Erythroblast (primary cell): ENCODE results near the gene PCA3.

Experiments used
- DNase-seq, 2 experiments: peaks; one replicate each; lab custom pipeline; 2025; lab: John Stamatoyannopoulos, UW
- GATA1 ChIP-seq: IDR thresholded peaks from 2 replicates; pipeline ENCODE4 v1.6.1; 2011; ENCODE audit warnings: low read depth, mild to moderate bottlenecking, control low read depth, low read length, moderate library complexity
- POLR2A ChIP-seq: IDR thresholded peaks from 2 replicates; pipeline ENCODE4 v1.6.1; 2011; ENCODE audit warnings: mild to moderate bottlenecking, low read length

The PCA3 gene

DNA sequence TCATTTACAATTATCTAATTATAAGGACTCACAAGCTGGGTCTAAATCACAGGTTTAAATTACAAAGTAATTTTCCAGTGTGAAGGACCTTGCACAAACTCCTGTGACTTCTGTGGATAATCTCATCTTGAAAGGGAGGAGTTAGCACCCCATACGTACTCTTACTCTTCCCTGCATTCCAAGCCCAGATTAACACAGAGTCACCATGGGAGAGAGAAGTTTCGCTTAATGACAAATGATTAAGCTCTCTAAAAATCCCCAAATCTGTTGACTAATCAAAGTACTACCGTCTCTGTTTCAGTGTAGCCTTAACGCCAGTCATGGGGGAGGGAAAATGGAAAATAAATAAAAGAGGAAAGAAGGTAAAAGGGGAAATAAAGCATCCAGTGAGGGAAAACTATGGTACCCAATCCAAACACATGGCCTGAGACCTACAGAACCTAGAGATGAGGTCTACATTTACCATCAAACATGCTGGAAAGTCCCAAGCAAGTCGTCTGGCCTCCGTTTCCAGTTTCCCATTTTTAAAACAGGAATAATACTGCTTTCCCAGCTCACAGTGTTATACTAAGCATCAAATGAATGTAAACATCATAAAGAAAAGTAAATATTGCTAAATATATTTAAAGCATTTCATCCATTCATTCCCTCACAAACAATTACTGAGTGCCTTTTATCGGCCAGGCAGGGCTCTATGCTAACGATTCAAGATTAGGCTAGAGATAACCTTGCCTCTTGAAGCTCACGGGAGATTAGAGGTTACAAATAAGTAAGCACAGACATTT, 63.2 kb downstream of the PCA3 start:
- TF ChIP-seq POLR2A, result no peak
- no peak for TF ChIP-seq GATA1
- DNase-seq, result no peak

GRCh38 chr9:76828447-76828846, 64.2 kb downstream of the PCA3 start:
- TF ChIP-seq GATA1 (no peak), POLR2A (no peak)
- no peak for DNase-seq

DNA sequence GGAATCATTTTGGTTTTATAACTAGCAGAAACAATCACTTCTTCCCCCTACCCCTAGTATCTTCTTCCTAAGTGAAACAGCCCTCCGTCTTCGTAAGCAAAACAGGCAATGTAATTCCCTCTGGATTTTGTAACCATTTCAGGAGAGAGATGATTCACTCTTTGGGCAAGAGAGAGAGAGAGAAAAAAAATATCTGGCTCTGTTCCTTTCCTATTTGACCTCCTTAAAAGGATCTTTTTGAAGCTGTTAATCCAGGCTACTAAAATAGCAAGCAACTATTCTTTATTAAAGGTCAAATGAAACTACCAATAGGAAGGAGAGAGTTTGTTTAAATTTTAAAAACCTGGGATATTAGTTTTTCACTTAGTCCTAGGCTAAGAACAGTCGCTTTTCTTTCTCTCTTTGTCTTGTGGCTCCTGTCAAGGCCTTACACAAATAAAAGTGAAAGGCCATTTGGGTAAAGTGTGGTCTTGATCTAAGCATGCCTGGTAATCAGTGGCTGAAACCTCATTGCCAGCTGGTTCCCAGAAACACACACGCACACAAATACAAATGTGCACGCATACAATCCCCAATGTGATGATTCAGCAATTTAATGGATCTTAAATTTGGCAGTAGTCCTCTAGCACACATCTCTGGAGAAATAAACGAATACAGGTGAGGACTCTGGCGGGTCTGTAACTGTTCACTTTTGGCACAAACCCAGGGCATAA, 71.5 kb downstream of the PCA3 start:
- no peak for DNase-seq
- TF ChIP-seq GATA1, result no peak
- TF ChIP-seq POLR2A, result no peak
